ENCODE data around the gene BCAS1. TPM values are rescaled to one million over a fixed set of nuclear protein-coding genes. Genes with fewer than 3 reads are reported as not detected.

Gene BCAS1
- total and polyA plus RNA-seq, 10 of the 15 experiments (the other 5 are each of a cell fraction or from before 2014, with no cell fraction given): 0.21 to 1.4 (median 0.55) TPM

GRCh38 chr20:53898556-53898931, 171.8 kb downstream of the BCAS1 start:
- TF ChIP-seq ZSCAN29 (IDR thresholded peaks at IDR 0.05): no peak
- peak; percentile 83 for TF ChIP-seq ZBTB40 (IDR thresholded peaks at IDR 0.05; ENCODE audit: borderline replicate concordance)
- no peak for TF ChIP-seq ZNF207 (IDR thresholded peaks at IDR 0.05; ENCODE audit: borderline replicate concordance)
- peak; percentile 85; the same call in 1 of the 2 replicates for TF ChIP-seq NFXL1 (IDR thresholded peaks at IDR 0.05; ENCODE audit: borderline replicate concordance)
- ATAC-seq: no peak
- ChIA-PET POLR2A (interaction anchor here (0.6 to 3.0 kb wide), 6 partner anchors 8 to 229 kb away, joined by 3 to 18 read pairs (median 4); no protein-coding TSS in a partner anchor), CTCF (interaction anchor here (1.0 to 5.2 kb wide), 10 partner anchors 10 to 301 kb away, joined by 3 to 34 read pairs (median 4); no protein-coding TSS in a partner anchor), RAD21 (ENCODE audit: unreplicated experiment) (interaction anchor here (0.8 to 4.0 kb wide), 17 partner anchors 9 to 304 kb away, joined by 3 to 51 read pairs (median 4); no protein-coding TSS in a partner anchor), SMC1A (ENCODE audit: uncharacterized antibody, unreplicated experiment) (interaction anchor here (0.7 to 13.3 kb wide), 19 partner anchors 8 to 246 kb away, joined by 3 to 117 read pairs (median 9); no protein-coding TSS in a partner anchor)
- intact Hi-C loops (cut with micrococcal nuclease; ENCODE audit: unreplicated experiment): no loop called here
- Histone ChIP-seq H3K9ac (ENCODE audit: control insufficient read depth, insufficient read depth, low read length) (no peak overlapping the region), H3K4me3 (no peak overlapping the region), H3K27me3 (replicated peaks in 1 of 2; ENCODE audit: control insufficient read depth in 2 of 2, insufficient read depth in 2 of 2, low read length in 1 of 2) (no peaks in the 10 kb centered on the region), H3K4me2 (ENCODE audit: control insufficient read depth, insufficient read depth) (no peak overlapping the region), H4K20me1 (ENCODE audit: control insufficient read depth, insufficient read depth) (no peaks in the 10 kb centered on the region), H3K27ac (ENCODE audit: control insufficient read depth, insufficient read depth) (no peak overlapping the region), H3K4me1 (ENCODE audit: control insufficient read depth, insufficient read depth, low read length) (peaks cover 45% of the 10 kb centered on the region), H2AFZ (ENCODE audit: control insufficient read depth, low read depth, low read length) (no peak overlapping the region), H3K9me3 (replicated peaks; ENCODE audit: control insufficient read depth, insufficient read depth, low read length) (no peaks in the 10 kb centered on the region), H3K36me3 (ENCODE audit: control insufficient read depth in 2 of 2, insufficient read depth in 2 of 2, low read length in 1 of 2) (no peaks in the 10 kb centered on the region), H3K79me2 (ENCODE audit: control insufficient read depth, insufficient read depth, low read length) (no peaks in the 10 kb centered on the region)
- 98% methylated on average over 8 of the region's 8 CpGs for WGBS (ENCODE audit: insufficient coverage, insufficient replicate concordance, low lambda C conversion rate, missing lambda C conversion rate)
- FAIRE-seq: no peak
- no TSS peak for BruUV-seq (replicated peaks)
- in situ Hi-C loops (cut with MboI): no loop called here
- DNase-seq (ENCODE audit: low read depth, low spot score): no peak
